HG03175 (cell line): ENCODE measurements around the gene GPX7.

Experiments
- ATAC-seq: cut with Tn5 transposase; IDR thresholded peaks from one replicate; pipeline ENCODE4 v1.9.1; 2021; ENCODE audit warnings: mild to moderate bottlenecking, moderate library complexity; ENCODE audit not compliant: unreplicated experiment

Gene GPX7

DNA sequence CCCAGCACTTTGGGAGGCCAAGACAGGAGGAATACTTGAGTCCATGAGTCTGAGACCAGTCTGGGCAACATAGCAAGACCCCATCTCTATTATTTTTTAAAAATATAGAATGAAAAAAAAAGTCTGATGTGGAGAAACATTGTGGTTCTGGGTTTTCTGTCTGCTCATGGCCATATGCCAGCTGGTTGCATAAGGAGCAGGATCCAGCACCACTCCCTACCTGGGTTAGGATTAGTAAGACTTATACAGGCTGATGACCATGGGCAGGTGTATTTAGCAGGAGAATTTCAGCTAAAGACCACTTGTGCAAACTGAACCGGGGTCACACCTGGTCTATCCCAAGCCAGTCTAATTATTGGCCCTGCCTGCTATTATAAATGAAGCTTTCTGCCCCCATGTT is 16.7 kb upstream of the GPX7 start:
- ATAC-seq = no peak

DNA sequence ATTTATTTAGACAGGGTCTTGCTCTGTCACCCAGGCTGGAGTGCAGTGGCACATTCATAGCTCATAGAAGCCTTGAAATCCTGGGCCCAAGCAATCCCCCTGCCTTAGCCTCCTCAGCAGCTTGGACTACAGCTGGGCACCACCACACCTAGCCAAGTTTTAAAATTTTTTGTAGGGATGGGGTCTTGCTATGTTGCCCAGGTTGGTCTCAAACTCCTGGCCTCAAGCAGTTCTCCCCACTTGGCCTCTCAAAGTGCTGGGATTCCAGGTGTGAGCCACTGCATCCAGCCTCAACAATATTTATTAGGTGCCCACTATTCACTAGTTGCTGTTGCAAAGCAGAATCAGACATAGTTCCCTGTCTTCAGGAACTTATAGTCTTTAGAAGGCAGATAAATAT is 14.1 kb upstream of the GPX7 start:
- no peak for ATAC-seq

DNA sequence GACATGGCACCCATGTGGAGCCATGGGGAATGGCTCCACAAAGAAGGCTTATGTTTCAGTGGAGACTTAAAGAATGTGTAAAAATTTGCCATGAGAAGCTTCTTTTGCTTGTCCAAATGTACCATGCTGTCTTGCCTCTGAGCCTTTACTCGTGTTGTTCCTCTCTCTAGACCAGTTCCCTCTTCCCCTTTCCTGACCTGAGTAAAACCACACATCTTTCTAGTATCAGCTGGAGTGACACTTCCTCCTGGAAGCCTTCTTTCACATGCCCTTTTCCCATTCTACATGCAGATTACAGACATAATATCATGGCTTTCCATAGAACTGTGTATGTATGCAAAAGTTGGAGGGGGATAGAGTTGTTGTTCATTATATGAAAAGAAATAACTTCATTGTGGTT is 13.6 kb upstream of the GPX7 start:
- ATAC-seq = no peak

DNA sequence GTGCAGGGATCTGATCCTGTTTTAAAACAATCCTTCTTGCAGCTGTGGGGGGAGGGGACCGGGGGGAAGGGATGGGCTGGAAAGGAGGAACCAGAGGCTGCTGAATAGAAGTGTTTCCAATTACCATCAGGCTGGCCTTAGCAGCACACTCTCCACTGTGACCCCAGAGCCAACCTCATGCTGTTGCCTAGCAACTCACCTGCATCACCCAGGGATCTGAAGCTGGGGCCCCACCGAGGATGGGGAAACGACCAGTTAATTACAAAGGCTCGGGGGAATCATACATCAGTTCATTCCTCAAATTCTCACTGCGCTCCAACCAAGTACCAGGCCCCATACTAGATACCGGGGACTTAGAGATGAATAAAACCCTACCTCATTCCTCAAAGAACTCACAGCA is 11.9 kb upstream of the GPX7 start:
- ATAC-seq = no peak

GRCh38 chr1:52592637-52593323 is 9.4 kb upstream of the GPX7 start:
- no peak for ATAC-seq

- no peak for ATAC-seq
Observed at GRCh38 chr1:52593495-52593894, 8.7 kb upstream of the GPX7 start.

DNA sequence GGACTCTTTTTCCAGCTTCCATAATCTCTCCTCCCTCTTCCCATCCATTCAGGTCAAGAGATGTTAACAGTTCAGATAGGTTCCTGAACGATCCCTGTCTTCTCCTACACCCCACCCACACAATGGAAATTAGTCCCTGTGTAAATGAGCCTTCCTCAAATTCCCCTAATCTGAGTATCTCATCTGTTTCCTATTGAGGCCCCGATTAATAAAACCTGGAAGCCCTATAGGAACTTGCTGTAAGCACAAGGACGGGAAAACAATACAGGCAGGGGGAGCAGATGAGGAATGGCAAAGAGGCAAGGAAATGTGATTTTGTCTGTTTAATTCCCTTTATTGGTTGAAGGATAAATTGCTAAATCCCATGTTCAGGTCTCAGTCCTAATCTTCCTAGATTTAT is 7.1 kb upstream of the GPX7 start:
- no peak for ATAC-seq

DNA sequence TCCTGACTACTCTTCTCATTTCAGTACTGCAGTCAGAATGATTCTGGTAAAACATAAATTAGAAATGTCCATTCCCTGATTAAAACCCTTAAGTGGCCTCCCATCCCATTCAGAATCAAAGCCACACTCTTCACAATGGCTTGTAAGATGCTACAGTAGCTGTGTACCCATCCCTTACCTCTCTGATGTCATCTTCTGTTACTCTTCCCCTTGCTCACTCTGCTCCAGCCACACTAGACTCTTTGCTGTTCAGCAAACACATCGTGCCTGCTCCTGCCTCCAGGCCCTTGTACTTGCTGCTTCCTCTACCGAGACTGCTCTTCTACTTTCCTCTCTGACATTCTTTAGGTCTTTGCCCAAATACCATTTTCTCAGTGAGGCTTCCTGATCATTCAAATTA is 4.3 kb upstream of the GPX7 start:
- no peak for ATAC-seq

GRCh38 chr1:52598729-52599128 is 3.4 kb upstream of the GPX7 start:
- no peak for ATAC-seq

DNA sequence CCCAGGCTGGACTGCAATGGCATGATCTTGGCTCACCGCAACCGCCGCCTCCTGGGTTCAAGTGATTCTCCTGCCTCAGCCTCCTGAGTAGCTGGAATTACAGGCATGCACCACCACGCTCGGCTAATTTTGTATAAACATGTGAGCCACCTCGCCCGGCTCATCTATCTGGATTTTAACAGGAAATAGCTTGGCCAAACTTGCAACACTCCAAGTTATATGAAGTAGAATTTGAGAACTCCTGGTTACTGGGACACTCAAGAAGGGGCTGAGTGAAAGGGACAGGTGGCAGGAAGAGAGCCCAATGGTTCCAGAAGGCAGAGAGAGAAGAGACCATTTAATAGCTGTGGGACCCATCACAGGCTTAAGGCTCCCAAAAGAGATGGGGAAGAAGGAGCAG is 2.9 kb upstream of the GPX7 start:
- ATAC-seq = no peak

DNA sequence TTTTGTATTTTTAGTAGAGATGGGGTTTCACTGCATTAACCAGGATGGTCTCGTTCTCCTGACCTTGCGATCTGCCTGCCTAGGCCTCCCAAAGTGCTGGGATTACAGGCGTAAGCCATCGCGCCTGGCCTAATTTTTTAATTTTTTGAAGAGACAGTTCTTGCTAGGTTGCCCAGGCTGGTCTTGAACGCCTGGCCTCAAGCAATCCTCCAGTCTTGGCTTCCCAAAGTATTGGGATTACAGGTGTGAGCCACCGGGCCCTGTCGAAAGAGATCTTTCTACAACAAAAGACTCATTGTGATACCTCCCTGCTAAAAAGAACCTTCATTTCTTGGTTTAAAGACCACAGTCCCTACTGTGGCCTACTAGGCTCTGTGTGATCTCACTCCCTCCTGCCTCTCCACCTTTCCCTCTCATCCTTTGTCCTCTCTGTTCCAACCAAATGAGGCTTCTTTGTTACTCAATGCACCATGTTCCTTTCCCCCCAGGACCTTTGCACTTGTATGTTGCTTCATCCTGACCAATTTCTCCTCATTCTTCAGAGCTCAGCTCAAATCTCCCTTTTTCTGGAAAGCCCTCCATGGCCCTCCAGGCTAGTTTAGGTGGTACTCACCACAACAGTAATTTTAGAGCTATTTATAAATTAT is 1.5 kb upstream of the GPX7 start:
- no peak for ATAC-seq

DNA sequence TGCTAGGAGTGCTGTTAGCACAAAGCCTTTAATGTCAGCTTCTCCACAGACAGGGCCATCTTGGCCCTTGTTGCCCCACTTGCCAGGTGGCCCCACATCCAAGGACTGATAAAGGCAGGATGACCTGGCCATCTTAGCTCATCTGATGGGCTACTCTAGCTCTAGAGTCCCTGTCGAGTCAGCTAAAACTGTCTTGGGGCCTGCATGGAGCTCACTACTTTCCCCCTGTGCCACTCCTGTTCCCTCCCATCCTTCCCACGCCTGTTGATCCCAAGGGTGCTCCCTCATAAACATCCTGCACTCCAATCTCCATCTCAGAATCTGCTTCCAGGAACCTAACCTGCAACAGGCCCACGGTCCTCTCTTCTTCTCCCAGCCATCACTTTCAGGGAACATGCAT is 652 bp upstream of the GPX7 start:
- no peak for ATAC-seq

DNA sequence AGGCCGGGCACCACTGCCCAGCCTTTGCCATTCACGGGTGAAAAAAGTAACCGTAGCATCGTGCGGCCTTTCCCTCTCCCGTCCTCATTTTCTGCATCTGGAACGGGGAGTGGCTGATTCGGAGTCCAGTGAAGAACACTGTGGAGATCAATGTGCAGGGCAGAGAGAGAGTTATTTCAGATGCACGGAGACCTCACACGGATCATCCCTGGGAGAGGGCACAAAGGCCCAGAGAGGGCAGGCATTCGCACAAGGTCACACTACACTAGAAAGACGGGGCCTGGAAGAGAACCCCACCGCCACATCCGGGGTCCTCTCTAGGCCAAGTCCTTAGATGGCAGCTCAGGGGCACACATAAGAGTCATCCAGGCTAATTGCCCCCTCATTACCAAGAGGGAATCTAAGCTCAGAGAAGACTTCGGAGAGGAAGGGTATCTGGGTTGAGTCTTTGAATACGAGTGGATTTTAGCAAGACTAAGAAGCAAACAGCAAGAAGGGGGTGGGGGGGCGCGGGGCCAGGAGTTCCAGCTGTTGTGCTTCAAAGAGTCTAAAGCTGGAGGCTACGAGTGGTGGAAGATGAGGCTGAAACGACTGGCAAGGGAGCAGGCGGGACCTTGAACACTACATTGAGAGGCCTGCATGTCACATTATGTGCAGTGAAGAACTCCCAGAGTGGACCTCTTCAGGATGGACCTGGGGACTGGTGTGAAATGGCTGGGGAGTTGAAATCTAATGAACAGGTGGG is 857 bp downstream of the GPX7 start:
- no peak for ATAC-seq

DNA sequence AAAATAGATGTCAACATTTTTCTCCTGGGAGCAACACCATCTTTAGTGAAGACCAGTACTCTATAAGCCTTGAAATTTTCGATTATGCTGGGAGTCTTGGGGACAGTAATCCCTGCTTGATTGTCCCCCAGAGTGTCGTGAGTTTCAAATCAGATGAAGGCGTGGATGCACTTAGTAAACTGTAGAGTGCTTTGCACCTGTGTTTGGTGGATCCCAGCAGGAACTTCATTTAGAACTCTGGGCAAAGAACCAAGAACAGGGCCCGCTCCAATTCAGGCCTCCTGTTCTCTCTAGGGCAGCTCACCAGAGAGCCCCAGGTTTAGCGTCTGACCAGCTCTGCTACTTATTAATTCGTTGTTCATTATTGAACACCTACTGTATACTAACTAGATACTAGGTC is 1.5 kb downstream of the GPX7 start:
- no peak for ATAC-seq

GRCh38 chr1:52604063-52604770 is 2.0 kb downstream of the GPX7 start:
- ATAC-seq = no peak

DNA sequence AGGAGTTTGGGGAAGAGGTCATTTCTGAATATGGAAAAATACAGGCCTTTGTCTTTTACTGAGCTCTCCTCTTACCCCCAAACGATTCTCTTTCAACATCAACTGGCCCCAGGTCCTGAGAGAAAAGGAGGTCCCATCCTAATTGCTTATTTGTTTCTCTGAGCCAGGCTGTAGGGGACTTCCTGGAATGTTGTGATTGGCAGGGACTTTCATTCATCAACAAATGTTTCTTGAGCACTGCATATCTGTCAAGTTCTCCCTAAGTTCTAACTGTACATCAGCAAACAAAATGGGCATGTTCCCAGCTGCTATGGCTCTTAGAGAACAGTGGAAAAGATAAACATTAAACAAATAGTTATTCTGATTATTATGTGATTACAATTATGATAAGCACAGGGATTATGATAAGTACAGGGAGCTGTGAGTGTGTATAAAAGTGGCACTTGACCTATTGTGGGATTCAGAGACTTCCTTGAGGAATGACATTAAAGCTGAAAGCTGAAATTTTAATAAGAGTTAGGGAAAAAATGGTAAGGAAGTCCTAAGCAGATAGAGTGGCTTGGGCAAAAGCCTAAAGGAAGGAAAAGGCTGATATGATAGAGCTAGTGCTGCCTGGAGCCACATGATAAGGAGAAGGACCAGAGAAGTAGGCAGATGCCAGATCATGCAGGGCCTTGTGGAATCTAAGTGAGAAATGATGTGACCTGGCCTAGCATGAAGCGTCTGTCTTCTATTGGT is 11.6 kb downstream of the GPX7 start:
- ATAC-seq = no peak

- no peak for ATAC-seq
Observed at GRCh38 chr1:52614671-52615070, 12.5 kb downstream of the GPX7 start.

- ATAC-seq = no peak
Observed at GRCh38 chr1:52615489-52616042, 13.4 kb downstream of the GPX7 start.

DNA sequence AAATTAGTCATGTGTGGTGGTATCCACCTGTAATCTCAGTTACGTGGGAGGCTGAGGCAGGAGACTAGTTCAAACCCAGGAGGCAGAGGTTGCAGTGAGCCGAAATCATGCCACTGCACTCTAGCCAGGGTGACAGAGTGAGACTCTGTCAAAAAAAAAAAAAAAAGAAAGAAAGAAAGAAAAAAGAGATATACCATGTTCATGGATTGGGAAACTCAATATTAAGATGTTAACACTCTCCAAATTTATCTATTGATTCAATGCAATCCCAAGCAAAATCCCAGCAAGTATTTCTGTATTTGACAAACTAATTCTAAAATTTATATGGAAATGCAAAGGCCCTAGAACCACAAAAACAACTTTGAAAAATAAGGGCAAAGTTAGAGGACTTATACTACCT is 19.8 kb downstream of the GPX7 start:
- no peak for ATAC-seq

GRCh38 chr1:52623812-52624211 is 21.6 kb downstream of the GPX7 start:
- no peak for ATAC-seq

- ATAC-seq = no peak
Observed at GRCh38 chr1:52627028-52627427, 24.9 kb downstream of the GPX7 start.
